LNCAP (cell line): ENCODE measurements around the gene PIM2.
A peak's percentile ranks its signal among the peaks of the same experiment; 100 is the strongest.

Experiments used
- CTCF ChIP-seq: fragments of 450-650 bp; IDR thresholded peaks from 2 replicates; pipeline ENCODE4 v1.5.1; 2017; ENCODE audit warnings: mild to moderate bottlenecking

PIM2 gene

GRCh38 chrX:48918301-48918642, 552 bp downstream of the PIM2 start:
- no peak for TF ChIP-seq CTCF

GRCh38 chrX:48917139-48918001, 1.5 kb downstream of the PIM2 start:
- TF ChIP-seq CTCF = peak; percentile 90

GRCh38 chrX:48914593-48915493, 4.0 kb downstream of the PIM2 start:
- no peak for TF ChIP-seq CTCF

- no peak for TF ChIP-seq CTCF
These were observed 5.0 kb downstream of the PIM2 start for GRCh38 chrX:48913605-48914366.

GRCh38 chrX:48911412-48912182, 7.2 kb downstream of the PIM2 start, which contains the start of gene SLC35A2:
Gene SLC35A2 (minus strand): TSS chrX:48911646. CDS start chrX:48911636, 10 bp downstream.
- TF ChIP-seq CTCF = no peak

GRCh38 chrX:48910926-48911411, 7.9 kb downstream of the PIM2 start:
- TF ChIP-seq CTCF = no peak
